GM23338 (cell line): ENCODE data around the gene SLC8A1.

Experiments
- EZH2 ChIP-seq: fragments of 200-600 bp; sonication (generic); IDR thresholded peaks from one replicate; pipeline ENCODE4 v1.8.0; 2017; ENCODE audit warnings: antibody characterized with exemption, mild to moderate bottlenecking, low read depth; ENCODE audit not compliant: unreplicated experiment
- EZH2phosphoT487 ChIP-seq: fragments of 200-600 bp; sonication (generic); IDR thresholded peaks from one replicate; pipeline ENCODE4 v1.8.1; 2018; ENCODE audit warnings: antibody characterized with exemption; ENCODE audit not compliant: unreplicated experiment
- NANOG ChIP-seq: IDR thresholded peaks from 2 replicates; pipeline ENCODE4 v1.6.1; 2016; ENCODE audit warnings: antibody characterized with exemption, borderline replicate concordance
- POLR2AphosphoS5 ChIP-seq: IDR thresholded peaks from 2 replicates; pipeline ENCODE4 v1.6.1; 2016; ENCODE audit warnings: antibody characterized with exemption, low read depth
- STAT1 ChIP-seq: IDR thresholded peaks from one replicate; pipeline ENCODE4 v1.6.1; 2016; ENCODE audit warnings: antibody characterized with exemption; ENCODE audit not compliant: unreplicated experiment
- TF ChIP-seq, protein P1 (sequence below), 2 experiments: fragments of 200-600 bp in 1 of 2; sonication (generic) in 1 of 2; conservative IDR thresholded peaks; 2 replicates each; pipeline versions ENCODE4 v1.5.1 to v1.6.1; 2016 to 2017; ENCODE audit warnings: antibody characterized with exemption in 2 of 2, low read depth in 2 of 2, mild to moderate bottlenecking in 2 of 2, moderate library complexity in 1 of 2
- TF ChIP-seq, protein P2 (sequence below): fragments of 250-450 bp; sonication (Bioruptor Pico); IDR thresholded peaks from 2 replicates; pipeline ENCODE4 v1.5.0; 2020; ENCODE audit warnings: mild to moderate bottlenecking, moderate library complexity

DNA sequence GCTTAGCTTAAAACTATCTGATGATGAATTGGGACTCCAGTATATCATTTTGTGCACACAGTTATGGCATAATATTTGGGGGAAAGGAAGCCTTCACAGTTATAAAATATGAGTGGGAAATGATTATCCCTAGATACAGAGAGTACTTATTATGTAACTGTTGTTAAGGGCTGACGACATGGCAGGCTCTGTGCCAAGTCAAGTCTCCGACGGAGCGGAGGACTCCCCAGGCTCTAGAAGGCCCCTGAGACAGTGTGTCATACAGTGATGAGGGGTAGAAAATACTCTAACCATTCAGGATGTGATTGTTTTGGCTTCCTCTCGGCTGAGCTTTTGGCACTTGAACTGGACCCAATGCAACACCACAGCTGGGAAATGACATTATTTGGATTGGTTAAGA, 211.8 kb downstream of the SLC8A1 start:
- TF ChIP-seq EZH2 (no peak), POLR2AphosphoS5 (no peak), STAT1 (no peak), EZH2phosphoT487 (no peak), NANOG (no peak)
- TF ChIP-seq, protein P1, sequence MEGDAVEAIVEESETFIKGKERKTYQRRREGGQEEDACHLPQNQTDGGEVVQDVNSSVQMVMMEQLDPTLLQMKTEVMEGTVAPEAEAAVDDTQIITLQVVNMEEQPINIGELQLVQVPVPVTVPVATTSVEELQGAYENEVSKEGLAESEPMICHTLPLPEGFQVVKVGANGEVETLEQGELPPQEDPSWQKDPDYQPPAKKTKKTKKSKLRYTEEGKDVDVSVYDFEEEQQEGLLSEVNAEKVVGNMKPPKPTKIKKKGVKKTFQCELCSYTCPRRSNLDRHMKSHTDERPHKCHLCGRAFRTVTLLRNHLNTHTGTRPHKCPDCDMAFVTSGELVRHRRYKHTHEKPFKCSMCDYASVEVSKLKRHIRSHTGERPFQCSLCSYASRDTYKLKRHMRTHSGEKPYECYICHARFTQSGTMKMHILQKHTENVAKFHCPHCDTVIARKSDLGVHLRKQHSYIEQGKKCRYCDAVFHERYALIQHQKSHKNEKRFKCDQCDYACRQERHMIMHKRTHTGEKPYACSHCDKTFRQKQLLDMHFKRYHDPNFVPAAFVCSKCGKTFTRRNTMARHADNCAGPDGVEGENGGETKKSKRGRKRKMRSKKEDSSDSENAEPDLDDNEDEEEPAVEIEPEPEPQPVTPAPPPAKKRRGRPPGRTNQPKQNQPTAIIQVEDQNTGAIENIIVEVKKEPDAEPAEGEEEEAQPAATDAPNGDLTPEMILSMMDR (conservative IDR thresholded peaks at IDR 0.05; ENCODE audit: low read depth in 2 of 2), result no peak
- TF ChIP-seq, protein P2, sequence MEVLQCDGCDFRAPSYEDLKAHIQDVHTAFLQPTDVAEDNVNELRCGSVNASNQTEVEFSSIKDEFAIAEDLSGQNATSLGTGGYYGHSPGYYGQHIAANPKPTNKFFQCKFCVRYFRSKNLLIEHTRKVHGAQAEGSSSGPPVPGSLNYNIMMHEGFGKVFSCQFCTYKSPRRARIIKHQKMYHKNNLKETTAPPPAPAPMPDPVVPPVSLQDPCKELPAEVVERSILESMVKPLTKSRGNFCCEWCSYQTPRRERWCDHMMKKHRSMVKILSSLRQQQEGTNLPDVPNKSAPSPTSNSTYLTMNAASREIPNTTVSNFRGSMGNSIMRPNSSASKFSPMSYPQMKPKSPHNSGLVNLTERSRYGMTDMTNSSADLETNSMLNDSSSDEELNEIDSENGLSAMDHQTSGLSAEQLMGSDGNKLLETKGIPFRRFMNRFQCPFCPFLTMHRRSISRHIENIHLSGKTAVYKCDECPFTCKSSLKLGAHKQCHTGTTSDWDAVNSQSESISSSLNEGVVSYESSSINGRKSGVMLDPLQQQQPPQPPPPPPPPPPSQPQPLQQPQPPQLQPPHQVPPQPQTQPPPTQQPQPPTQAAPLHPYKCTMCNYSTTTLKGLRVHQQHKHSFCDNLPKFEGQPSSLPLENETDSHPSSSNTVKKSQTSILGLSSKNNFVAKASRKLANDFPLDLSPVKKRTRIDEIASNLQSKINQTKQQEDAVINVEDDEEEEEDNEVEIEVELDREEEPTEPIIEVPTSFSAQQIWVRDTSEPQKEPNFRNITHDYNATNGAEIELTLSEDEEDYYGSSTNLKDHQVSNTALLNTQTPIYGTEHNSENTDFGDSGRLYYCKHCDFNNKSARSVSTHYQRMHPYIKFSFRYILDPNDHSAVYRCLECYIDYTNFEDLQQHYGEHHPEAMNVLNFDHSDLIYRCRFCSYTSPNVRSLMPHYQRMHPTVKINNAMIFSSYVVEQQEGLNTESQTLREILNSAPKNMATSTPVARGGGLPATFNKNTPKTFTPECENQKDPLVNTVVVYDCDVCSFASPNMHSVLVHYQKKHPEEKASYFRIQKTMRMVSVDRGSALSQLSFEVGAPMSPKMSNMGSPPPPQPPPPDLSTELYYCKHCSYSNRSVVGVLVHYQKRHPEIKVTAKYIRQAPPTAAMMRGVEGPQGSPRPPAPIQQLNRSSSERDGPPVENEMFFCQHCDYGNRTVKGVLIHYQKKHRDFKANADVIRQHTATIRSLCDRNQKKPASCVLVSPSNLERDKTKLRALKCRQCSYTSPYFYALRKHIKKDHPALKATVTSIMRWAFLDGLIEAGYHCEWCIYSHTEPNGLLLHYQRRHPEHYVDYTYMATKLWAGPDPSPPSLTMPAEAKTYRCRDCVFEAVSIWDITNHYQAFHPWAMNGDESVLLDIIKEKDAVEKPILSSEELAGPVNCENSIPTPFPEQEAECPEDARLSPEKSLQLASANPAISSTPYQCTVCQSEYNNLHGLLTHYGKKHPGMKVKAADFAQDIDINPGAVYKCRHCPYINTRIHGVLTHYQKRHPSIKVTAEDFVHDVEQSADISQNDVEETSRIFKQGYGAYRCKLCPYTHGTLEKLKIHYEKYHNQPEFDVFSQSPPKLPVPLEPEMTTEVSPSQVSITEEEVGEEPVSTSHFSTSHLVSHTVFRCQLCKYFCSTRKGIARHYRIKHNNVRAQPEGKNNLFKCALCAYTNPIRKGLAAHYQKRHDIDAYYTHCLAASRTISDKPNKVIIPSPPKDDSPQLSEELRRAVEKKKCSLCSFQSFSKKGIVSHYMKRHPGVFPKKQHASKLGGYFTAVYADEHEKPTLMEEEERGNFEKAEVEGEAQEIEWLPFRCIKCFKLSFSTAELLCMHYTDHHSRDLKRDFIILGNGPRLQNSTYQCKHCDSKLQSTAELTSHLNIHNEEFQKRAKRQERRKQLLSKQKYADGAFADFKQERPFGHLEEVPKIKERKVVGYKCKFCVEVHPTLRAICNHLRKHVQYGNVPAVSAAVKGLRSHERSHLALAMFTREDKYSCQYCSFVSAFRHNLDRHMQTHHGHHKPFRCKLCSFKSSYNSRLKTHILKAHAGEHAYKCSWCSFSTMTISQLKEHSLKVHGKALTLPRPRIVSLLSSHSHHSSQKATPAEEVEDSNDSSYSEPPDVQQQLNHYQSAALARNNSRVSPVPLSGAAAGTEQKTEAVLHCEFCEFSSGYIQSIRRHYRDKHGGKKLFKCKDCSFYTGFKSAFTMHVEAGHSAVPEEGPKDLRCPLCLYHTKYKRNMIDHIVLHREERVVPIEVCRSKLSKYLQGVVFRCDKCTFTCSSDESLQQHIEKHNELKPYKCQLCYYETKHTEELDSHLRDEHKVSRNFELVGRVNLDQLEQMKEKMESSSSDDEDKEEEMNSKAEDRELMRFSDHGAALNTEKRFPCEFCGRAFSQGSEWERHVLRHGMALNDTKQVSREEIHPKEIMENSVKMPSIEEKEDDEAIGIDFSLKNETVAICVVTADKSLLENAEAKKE (CRISPR knock-in tag), result no peak
